Measurements from ENCODE around the gene CNIH1.

Gene CNIH1

GRCh38 chr14:54440873-54441868 is at the start of gene CNIH1:
TSS of gene CNIH1 (minus strand) at chr14:54441374. CDS start at chr14:54441327, 47 bp downstream.
- in situ Hi-C loops (cut with MboI; ENCODE audit: low sequenced_read_pairs) = no loop called here

GRCh38 chr14:54490445-54491175 is 49.4 kb upstream of the CNIH1 start:
- in situ Hi-C loops (cut with MboI; ENCODE audit: low sequenced_read_pairs) = no loop called here

DNA sequence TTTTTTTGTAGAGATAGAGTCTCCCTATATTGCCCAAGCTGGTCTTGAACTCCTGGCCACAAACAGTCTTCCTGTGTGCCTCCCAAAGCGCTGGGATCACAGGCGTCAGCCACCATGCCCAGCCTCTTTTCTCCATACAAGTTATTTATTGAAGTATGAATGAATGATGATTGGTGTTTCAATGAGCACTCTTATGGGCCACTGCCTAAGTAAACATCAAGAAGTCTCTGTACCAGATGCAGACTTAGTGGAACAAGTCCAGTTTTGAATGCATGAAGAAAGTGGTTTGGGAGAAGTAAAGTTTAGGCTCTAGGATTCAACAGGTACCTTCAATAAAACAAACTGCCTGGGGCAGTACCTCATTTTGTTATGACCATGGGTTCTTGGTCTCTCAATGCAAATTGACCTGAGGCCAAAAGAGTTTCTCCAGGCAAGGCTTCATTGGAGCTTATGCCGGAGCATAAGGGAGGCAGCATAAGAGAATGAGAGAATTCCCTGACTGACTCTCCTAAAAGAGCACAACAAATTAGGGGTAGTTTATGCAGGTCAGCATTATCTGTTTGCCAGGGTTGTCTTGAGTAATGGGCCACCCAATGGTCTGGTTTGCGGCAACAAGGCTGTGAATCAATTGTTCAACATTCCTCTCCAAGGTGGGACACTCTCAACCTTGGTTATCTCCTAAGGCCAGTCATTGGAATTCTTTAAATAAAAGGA is 48.7 kb upstream of the CNIH1 start:
- in situ Hi-C loops (cut with MboI; ENCODE audit: low sequenced_read_pairs) = no loop called here

DNA sequence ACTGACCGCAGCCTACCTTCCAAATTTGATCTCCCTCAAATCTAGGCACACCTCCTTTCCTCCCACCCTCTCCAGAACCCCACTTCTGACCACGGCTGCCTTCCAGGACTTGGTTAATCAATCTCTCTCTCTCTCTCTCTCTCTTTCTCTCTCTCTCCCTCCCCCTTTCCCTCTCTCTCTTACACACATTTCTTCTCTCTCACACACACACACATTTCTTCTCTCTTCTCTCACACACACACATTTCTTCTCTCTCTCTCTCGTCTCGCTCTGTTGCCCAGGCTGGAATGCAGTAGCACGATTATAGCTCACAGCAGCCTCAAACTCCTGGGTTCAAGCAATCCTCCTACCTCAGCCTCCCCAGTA is 48.1 kb upstream of the CNIH1 start:
- in situ Hi-C loops (cut with MboI; ENCODE audit: low sequenced_read_pairs) = no loop called here

- in situ Hi-C loops (cut with MboI; ENCODE audit: low sequenced_read_pairs) = no loop called here
These were observed 47.6 kb upstream of the CNIH1 start, which contains the start of gene GMFB for GRCh38 chr14:54488646-54489317. TSS of gene GMFB (minus strand) at chr14:54488980. CDS start at chr14:54488927, 53 bp downstream.

DNA sequence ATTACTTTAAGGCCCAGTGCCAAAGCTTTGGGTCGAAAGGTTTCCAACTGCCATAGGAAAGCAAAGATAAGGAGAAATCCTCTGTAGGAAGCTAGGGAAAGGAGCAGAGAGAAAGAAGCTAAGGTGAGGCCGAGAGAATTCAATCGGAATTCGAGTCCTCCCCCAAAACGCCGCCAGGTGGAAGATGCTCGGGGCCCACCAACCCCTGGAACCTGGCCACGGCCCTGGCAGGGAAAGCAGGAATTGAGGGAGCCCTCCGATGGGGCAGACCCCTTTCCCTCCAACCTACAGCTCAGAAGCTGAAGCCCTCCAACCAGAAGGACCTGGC is 47.1 kb upstream of the CNIH1 start:
- in situ Hi-C loops (cut with MboI; ENCODE audit: low sequenced_read_pairs) = no loop called here

- in situ Hi-C loops (cut with MboI; ENCODE audit: low sequenced_read_pairs) = no loop called here
These were observed 46.6 kb upstream of the CNIH1 start for GRCh38 chr14:54487771-54488170.

- in situ Hi-C loops (cut with MboI; ENCODE audit: low sequenced_read_pairs) = no loop called here
These were observed 45.5 kb upstream of the CNIH1 start for GRCh38 chr14:54486685-54487084.

DNA sequence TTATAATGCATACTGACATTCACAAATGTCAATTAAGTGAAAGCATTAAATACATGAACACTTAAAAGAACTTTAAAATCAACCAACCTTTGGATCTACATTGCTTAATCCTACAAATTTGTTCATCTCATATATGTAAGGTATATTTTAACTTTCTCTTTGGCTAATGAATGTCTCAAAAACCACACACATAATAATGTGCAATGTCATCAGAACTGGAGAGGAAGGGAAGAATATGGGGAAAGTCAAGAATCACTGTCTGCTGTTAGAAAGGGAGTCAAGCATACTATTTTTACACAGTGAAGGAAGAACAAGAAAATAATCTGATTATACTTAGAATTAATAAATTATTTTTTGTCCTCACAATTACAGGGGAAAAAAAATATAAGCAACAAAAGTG is 42.7 kb upstream of the CNIH1 start:
- in situ Hi-C loops (cut with MboI; ENCODE audit: low sequenced_read_pairs) = no loop called here

GRCh38 chr14:54483073-54483745 is 42.0 kb upstream of the CNIH1 start:
- in situ Hi-C loops (cut with MboI; ENCODE audit: low sequenced_read_pairs) = no loop called here

- in situ Hi-C loops (cut with MboI; ENCODE audit: low sequenced_read_pairs) = no loop called here
These were observed 40.5 kb upstream of the CNIH1 start for GRCh38 chr14:54481695-54482094.

DNA sequence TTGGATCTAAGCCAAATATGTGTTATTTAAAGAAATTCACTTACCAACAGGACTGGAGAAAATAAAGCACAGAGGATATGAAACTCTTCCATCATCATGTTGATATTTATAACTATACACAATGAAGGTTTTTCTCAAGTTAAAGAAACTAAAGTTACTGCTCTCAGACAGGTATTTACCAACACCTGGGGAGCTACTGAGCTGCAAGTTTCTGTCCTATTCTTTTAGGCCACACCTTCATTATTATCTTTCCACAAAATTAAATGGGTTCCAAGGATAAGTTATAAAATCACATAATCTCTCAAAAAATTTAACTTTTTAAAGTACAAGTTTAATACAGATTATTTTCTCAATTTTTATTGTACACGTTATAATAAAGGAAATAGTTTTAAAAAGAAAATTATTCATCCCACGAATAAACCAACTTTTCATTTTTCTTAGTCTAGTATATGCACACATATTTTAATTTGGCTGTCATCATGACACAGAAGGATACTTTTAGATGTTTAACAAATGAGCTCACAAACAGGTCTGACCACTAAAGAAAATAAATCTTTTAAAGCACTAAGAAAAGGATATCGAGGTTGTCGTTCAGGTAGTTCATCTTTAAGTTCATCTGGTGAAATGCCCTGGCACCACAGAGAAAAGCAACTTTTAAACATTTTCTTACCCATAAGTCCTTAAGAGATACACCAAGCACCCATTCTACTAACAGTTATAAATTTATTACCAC is 39.8 kb upstream of the CNIH1 start:
- in situ Hi-C loops (cut with MboI; ENCODE audit: low sequenced_read_pairs) = no loop called here

- in situ Hi-C loops (cut with MboI; ENCODE audit: low sequenced_read_pairs) = no loop called here
These were observed 37.6 kb upstream of the CNIH1 start for GRCh38 chr14:54478636-54479215.

- in situ Hi-C loops (cut with MboI; ENCODE audit: low sequenced_read_pairs) = no loop called here
These were observed 34.7 kb upstream of the CNIH1 start for GRCh38 chr14:54475911-54476310.

DNA sequence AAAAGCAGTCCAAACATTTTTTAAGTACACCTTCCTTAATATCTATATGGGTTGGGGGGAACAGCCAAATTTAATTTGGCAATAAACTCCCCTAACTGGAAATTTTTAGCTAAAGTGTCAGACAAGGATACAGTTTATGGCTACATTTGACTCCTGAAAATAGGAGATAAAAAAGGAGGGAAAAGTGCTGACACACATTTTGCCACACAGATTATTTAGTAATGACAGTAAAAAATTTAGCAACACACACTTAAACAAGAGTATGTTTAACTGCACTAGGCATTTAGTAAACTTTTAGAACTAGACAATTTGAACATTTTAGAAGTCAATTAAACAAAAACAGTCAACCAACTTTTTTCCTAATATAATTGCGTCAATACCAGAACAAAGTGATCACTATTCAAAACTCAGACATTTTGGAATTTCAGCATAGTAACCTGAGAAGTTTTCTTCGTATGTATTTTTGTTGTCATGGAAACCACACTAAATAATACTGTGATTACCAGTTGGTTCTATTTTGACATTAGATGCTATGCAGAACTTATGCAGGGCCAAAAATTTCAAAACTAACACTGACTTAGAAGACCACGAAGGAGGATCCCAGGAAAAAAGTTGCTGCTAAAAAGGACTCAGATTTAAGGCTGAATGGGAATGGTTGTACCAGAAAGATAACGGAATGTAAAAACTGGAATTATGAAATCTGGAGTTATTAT is 34.2 kb upstream of the CNIH1 start:
- in situ Hi-C loops (cut with MboI; ENCODE audit: low sequenced_read_pairs) = no loop called here

- in situ Hi-C loops (cut with MboI; ENCODE audit: low sequenced_read_pairs) = no loop called here
These were observed 33.1 kb upstream of the CNIH1 start for GRCh38 chr14:54474232-54474793.

DNA sequence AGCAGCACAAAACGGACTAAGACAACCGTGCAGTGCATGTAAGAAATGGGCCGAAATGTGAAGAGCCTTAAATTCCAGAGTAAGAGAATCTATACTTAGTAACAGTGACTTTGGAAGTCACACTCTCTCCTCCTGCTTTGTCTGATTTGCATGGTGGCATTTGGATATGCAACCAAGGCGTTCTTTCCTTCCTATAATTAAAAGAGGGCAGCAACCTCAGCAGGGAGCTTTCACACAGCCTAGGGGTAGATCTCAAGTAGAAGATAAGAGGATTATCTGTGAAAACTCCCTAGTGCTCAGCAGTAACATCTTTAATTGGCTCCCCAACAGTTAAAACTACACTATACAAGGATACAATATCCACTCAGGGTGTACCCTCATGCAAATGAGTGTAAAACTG is 31.1 kb upstream of the CNIH1 start:
- in situ Hi-C loops (cut with MboI; ENCODE audit: low sequenced_read_pairs) = no loop called here

DNA sequence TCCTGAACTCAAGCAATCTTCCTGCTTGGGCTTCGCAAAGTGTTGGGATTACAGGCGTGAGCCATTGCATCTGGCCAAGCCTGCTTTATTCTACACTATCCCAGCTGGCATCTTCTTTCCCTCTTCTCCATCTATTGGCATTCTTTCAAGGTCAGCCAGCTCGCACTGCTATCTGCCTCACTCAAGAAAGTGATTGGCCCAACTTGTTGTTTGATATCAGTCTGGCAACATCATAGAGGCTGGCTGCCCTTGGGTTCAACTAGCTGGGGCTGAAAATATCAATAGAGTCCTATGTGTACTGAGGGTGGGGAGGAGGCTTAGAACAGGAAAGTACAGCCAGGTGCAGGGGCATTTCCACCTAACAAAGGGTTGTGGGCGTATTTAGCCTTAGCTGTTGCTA is 30.5 kb upstream of the CNIH1 start:
- in situ Hi-C loops (cut with MboI; ENCODE audit: low sequenced_read_pairs) = no loop called here

All from HL-60/S4 treated with retinoic acid at 250 ng/mL for 4 days and 3 days (cell line).